Keratinocyte (primary cell): ENCODE results near the gene IQCK.

ENCODE experiments used
- EZH2 ChIP-seq: IDR thresholded peaks from one replicate; pipeline ENCODE4 v1.6.1; 2012; ENCODE audit warnings: inconsistent platforms, mild to moderate bottlenecking, low read length, moderate library complexity
- TF ChIP-seq, protein P1 (sequence below), 3 experiments: IDR thresholded peaks in 1 of 3; conservative IDR thresholded peaks in 1 of 3; optimal IDR thresholded peaks in 1 of 3; 2 replicates in 2 of 3; 3 replicates in 1 of 3; pipeline versions ENCODE3 to v1.5.1; 2011; ENCODE audit warnings: low read length in 3 of 3, mild to moderate bottlenecking in 3 of 3, moderate library complexity in 2 of 3, control low read depth in 1 of 3, inconsistent platforms in 1 of 3; ENCODE audit not compliant: insufficient read depth in 2 of 3; ENCODE audit errors: extremely low read depth in 1 of 3

DNA sequence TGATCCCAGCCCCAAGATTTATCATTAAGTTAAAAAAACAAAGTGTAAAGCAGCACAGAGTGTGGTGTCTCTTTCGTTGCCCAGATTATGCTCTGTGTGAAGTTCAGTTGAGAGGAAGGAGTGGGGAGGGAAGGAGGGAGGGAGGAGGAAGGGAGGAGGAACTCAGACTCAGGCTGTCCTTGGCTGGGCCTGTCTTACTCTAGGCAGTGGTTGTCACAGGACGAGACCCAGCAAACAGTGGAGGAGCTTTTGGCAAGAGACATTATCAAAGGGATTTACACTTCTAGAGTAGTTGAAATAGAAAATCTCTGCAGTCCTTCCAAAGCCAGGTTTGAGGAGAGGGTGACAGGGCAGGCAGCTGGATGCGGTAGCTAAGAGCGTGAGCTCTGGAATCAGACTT lies 27.9 kb upstream of the IQCK start:
- TF ChIP-seq, protein P1, sequence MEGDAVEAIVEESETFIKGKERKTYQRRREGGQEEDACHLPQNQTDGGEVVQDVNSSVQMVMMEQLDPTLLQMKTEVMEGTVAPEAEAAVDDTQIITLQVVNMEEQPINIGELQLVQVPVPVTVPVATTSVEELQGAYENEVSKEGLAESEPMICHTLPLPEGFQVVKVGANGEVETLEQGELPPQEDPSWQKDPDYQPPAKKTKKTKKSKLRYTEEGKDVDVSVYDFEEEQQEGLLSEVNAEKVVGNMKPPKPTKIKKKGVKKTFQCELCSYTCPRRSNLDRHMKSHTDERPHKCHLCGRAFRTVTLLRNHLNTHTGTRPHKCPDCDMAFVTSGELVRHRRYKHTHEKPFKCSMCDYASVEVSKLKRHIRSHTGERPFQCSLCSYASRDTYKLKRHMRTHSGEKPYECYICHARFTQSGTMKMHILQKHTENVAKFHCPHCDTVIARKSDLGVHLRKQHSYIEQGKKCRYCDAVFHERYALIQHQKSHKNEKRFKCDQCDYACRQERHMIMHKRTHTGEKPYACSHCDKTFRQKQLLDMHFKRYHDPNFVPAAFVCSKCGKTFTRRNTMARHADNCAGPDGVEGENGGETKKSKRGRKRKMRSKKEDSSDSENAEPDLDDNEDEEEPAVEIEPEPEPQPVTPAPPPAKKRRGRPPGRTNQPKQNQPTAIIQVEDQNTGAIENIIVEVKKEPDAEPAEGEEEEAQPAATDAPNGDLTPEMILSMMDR (optimal IDR thresholded peaks at IDR 0.05 in 1 of 3, IDR thresholded peaks at IDR 0.05 in 1 of 3, conservative IDR thresholded peaks at IDR 0.05 in 1 of 3; ENCODE audit: extremely low read depth in 1 of 3, insufficient read depth in 2 of 3, low read length in 3 of 3) = no peak
- no peak for TF ChIP-seq EZH2
